Endothelial cell of umbilical vein (primary cell): ENCODE measurements around the gene IGF1.

Experiments used
- CTCF ChIP-seq, 2 donors: IDR thresholded peaks; 1 replicate in 1 of 2; 2 replicates in 1 of 2; pipeline ENCODE4 v1.5.1; 2011; ENCODE audit warnings: low read length in 2 of 2, mild to moderate bottlenecking in 2 of 2, moderate library complexity in 2 of 2, control low read depth in 1 of 2, inconsistent platforms in 1 of 2, low read depth in 1 of 2; ENCODE audit not compliant: insufficient read depth in 1 of 2; ENCODE audit errors: extremely low read depth in 1 of 2
- MAX ChIP-seq: IDR thresholded peaks from 2 replicates; pipeline ENCODE4 v1.6.1; 2011; ENCODE audit not compliant: insufficient read depth, insufficient read length
- POLR2A ChIP-seq: IDR thresholded peaks from 2 replicates; pipeline ENCODE4 v1.6.1; 2012; ENCODE audit warnings: low read depth, mild to moderate bottlenecking, control low read depth, low read length
- POLR2AphosphoS5 ChIP-seq: IDR thresholded peaks from 2 replicates; pipeline ENCODE4 v1.6.1; 2012; ENCODE audit warnings: low read depth, mild to moderate bottlenecking, control low read depth, low read length, moderate library complexity; ENCODE audit not compliant: insufficient read depth

- TF ChIP-seq POLR2A = no peak
- TF ChIP-seq CTCF (IDR thresholded peaks at IDR 0.05; ENCODE audit: extremely low read depth in 1 of 2, insufficient read depth in 1 of 2, low read depth in 1 of 2, low read length in 2 of 2) = no peak
- TF ChIP-seq POLR2AphosphoS5 = no peak
- no peak for TF ChIP-seq MAX
Observed at GRCh38 chr12:102459314-102459713, 21.0 kb downstream of the IGF1 start.
